ENCODE results near the gene GRAMD2A. TPM values are rescaled to one million over a fixed set of nuclear protein-coding genes. Genes with fewer than 3 reads are reported as not detected.

GRAMD2A gene
- total and polyA plus RNA-seq, 10 of the 15 experiments (the other 5 are each of a cell fraction or from before 2014, with no cell fraction given): 0.02 to 0.35 TPM; not detected in 8

GRCh38 chr15:72110355-72110754 is 87.2 kb downstream of the GRAMD2A start:
- POLR2A ChIA-PET: interaction anchor here (0.6 kb wide), 1 partner anchor 17 kb away, joined by 3 read pairs; no protein-coding TSS in a partner anchor
- DNase-seq (ENCODE audit: low read depth, low spot score) (no peak), FAIRE-seq (no peak), ATAC-seq (no peak)
- SMC1A ChIA-PET (ENCODE audit: uncharacterized antibody, unreplicated experiment): interaction anchor here (0.7 kb wide), 1 partner anchor 135 kb away, joined by 3 read pairs; no protein-coding TSS in a partner anchor
- Histone ChIP-seq H3K27ac (ENCODE audit: control insufficient read depth, insufficient read depth) (no peak overlapping the region), H3K9me3 (replicated peaks; ENCODE audit: control insufficient read depth, insufficient read depth, low read length) (no peaks in the 10 kb centered on the region), H3K4me2 (ENCODE audit: control insufficient read depth, insufficient read depth) (no peak overlapping the region), H3K36me3 (ENCODE audit: control insufficient read depth in 2 of 2, insufficient read depth in 2 of 2, low read length in 1 of 2) (no peaks in the 10 kb centered on the region), H3K4me3 (no peak overlapping the region), H3K79me2 (ENCODE audit: control insufficient read depth, insufficient read depth, low read length) (peaks cover 8% of the 10 kb centered on the region), H3K27me3 (replicated peaks in 1 of 2; ENCODE audit: control insufficient read depth in 2 of 2, insufficient read depth in 2 of 2, low read length in 1 of 2) (no peaks in the 10 kb centered on the region), H2AFZ (ENCODE audit: control insufficient read depth, low read depth, low read length) (no peak overlapping the region), H4K20me1 (ENCODE audit: control insufficient read depth, insufficient read depth) (no peaks in the 10 kb centered on the region), H3K9ac (ENCODE audit: control insufficient read depth, insufficient read depth, low read length) (no peak overlapping the region), H3K4me1 (ENCODE audit: control insufficient read depth, insufficient read depth, low read length) (no peaks in the 10 kb centered on the region)
- RAD21 ChIA-PET (ENCODE audit: unreplicated experiment): no interaction called here
- intact Hi-C loops (cut with micrococcal nuclease; ENCODE audit: unreplicated experiment) (no loop called here), in situ Hi-C loops (cut with MboI) (no loop called here)
- 94% methylated on average over 3 of the region's 3 CpGs for WGBS (ENCODE audit: insufficient coverage, insufficient replicate concordance, low lambda C conversion rate, missing lambda C conversion rate)
- no TSS peak for BruUV-seq (replicated peaks)
- TF ChIP-seq ZBTB4 (CRISPR knock-in tag; IDR thresholded peaks at IDR 0.05): no peak
- no peak for TF ChIP-seq SREBF1 (IDR thresholded peaks at IDR 0.05; ENCODE audit: low read length)
- TF ChIP-seq ZBED1 (IDR thresholded peaks at IDR 0.05; ENCODE audit: borderline replicate concordance): no peak
- no peak for TF ChIP-seq CHD1 (IDR thresholded peaks at IDR 0.05; ENCODE audit: low read depth, low read length)
- CTCF ChIA-PET: no interaction called here

Other genes with a start within 250 kb of the GRAMD2A start
- gene MYO9A, start 79.6 kb downstream of the GRAMD2A start, total RNA-seq (2014; rRNA removed): 17.8 and 20.2 TPM in 2 replicates
- gene MYO9A, start 79.6 kb downstream of the GRAMD2A start, total RNA-seq (2014; rRNA removed; fragmentation: Illumina TruSeq; extraction: Trizol): 25.3 and 28.3 TPM in 2 replicates
- gene MYO9A, start 79.6 kb downstream of the GRAMD2A start, total RNA-seq (2021): 18.7 and 23.3 TPM in 2 replicates
- gene MYO9A, start 79.6 kb downstream of the GRAMD2A start, polyA plus RNA-seq (2011; rRNA removed): 17.0 and 17.3 TPM in 2 replicates
- gene MYO9A, start 79.6 kb downstream of the GRAMD2A start, polyA plus RNA-seq (2014; fragmentation: Illumina TruSeq; extraction: Trizol): 11.7 and 13.7 TPM in 2 replicates
- 1 to 10 TPM; 3.3 to 5.9 TPM for gene MYO9A, start 79.6 kb downstream of the GRAMD2A start, polyA plus RNA-seq (2014; fragmentation: Nextera tagmentation; extraction: Ambion mirVana)
- 6.5 and 8.3 TPM in 2 replicates for gene MYO9A, start 79.6 kb downstream of the GRAMD2A start, polyA plus RNA-seq (2014; rRNA removed)
- 10 to 100 TPM; 10.6 to 12.7 TPM for gene MYO9A, start 79.6 kb downstream of the GRAMD2A start, polyA plus RNA-seq (2016; fragmentation: Nextera tagmentation; extraction: Ambion mirVana)
- 1.5 and 2.0 TPM in 2 replicates for gene SENP8, start 79.4 kb downstream of the GRAMD2A start, total RNA-seq (2014; rRNA removed)
- 1.3 TPM in 2 replicates for gene SENP8, start 79.4 kb downstream of the GRAMD2A start, total RNA-seq (2014; rRNA removed; fragmentation: Illumina TruSeq; extraction: Trizol)
- 1.8 and 2.4 TPM in 2 replicates for gene SENP8, start 79.4 kb downstream of the GRAMD2A start, total RNA-seq (2021)
- 5.2 and 5.6 TPM in 2 replicates for gene SENP8, start 79.4 kb downstream of the GRAMD2A start, polyA plus RNA-seq (2011; rRNA removed)
- gene SENP8, start 79.4 kb downstream of the GRAMD2A start, polyA plus RNA-seq (2014; fragmentation: Illumina TruSeq; extraction: Trizol): 2.1 and 2.2 TPM in 2 replicates
- 1 to 10 TPM; 2.2 to 4.0 TPM for gene SENP8, start 79.4 kb downstream of the GRAMD2A start, polyA plus RNA-seq (2014; fragmentation: Nextera tagmentation; extraction: Ambion mirVana)
- gene SENP8, start 79.4 kb downstream of the GRAMD2A start, polyA plus RNA-seq (2014; rRNA removed): 0.87 and 1.3 TPM in 2 replicates
- 1 to 10 TPM; 3.7 to 4.2 TPM for gene SENP8, start 79.4 kb downstream of the GRAMD2A start, polyA plus RNA-seq (2016; fragmentation: Nextera tagmentation; extraction: Ambion mirVana)
- gene PKM, start 33.4 kb upstream of the GRAMD2A start, total RNA-seq (2014; rRNA removed): 1,257 and 1,302 TPM in 2 replicates
- gene PKM, start 33.4 kb upstream of the GRAMD2A start, total RNA-seq (2014; rRNA removed; fragmentation: Illumina TruSeq; extraction: Trizol): 912 and 984 TPM in 2 replicates
- gene PKM, start 33.4 kb upstream of the GRAMD2A start, total RNA-seq (2021): 1,487 and 1,505 TPM in 2 replicates
- gene PKM, start 33.4 kb upstream of the GRAMD2A start, polyA plus RNA-seq (2011; rRNA removed): 2,011 and 2,640 TPM in 2 replicates
- 1,523 and 1,631 TPM in 2 replicates for gene PKM, start 33.4 kb upstream of the GRAMD2A start, polyA plus RNA-seq (2014; fragmentation: Illumina TruSeq; extraction: Trizol)
- gene PKM, start 33.4 kb upstream of the GRAMD2A start, polyA plus RNA-seq (2014; fragmentation: Nextera tagmentation; extraction: Ambion mirVana): 100 to 1,000 TPM; 491 to 500 TPM
- gene PKM, start 33.4 kb upstream of the GRAMD2A start, polyA plus RNA-seq (2014; rRNA removed): 1,361 and 1,456 TPM in 2 replicates
- 1,000 to 10,000 TPM; 1,696 to 1,742 TPM for gene PKM, start 33.4 kb upstream of the GRAMD2A start, polyA plus RNA-seq (2016; fragmentation: Nextera tagmentation; extraction: Ambion mirVana)
- 26.3 and 31.2 TPM in 2 replicates for gene PARP6, start 74.8 kb upstream of the GRAMD2A start, total RNA-seq (2014; rRNA removed)
- 21.5 and 25.0 TPM in 2 replicates for gene PARP6, start 74.8 kb upstream of the GRAMD2A start, total RNA-seq (2014; rRNA removed; fragmentation: Illumina TruSeq; extraction: Trizol)
- 38.3 and 40.0 TPM in 2 replicates for gene PARP6, start 74.8 kb upstream of the GRAMD2A start, total RNA-seq (2021)
- gene PARP6, start 74.8 kb upstream of the GRAMD2A start, polyA plus RNA-seq (2011; rRNA removed): 60.7 and 73.5 TPM in 2 replicates
- gene PARP6, start 74.8 kb upstream of the GRAMD2A start, polyA plus RNA-seq (2014; fragmentation: Illumina TruSeq; extraction: Trizol): 41.4 and 47.2 TPM in 2 replicates
- 10 to 100 TPM; 14.3 to 23.7 TPM for gene PARP6, start 74.8 kb upstream of the GRAMD2A start, polyA plus RNA-seq (2014; fragmentation: Nextera tagmentation; extraction: Ambion mirVana)
- gene PARP6, start 74.8 kb upstream of the GRAMD2A start, polyA plus RNA-seq (2014; rRNA removed): 43.9 and 51.8 TPM in 2 replicates
- 10 to 100 TPM; 15.5 to 27.6 TPM for gene PARP6, start 74.8 kb upstream of the GRAMD2A start, polyA plus RNA-seq (2016; fragmentation: Nextera tagmentation; extraction: Ambion mirVana)
- 0.23 and 0.44 TPM in 2 replicates for gene CELF6, start 122.4 kb upstream of the GRAMD2A start, total RNA-seq (2014; rRNA removed)
- gene CELF6, start 122.4 kb upstream of the GRAMD2A start, total RNA-seq (2014; rRNA removed; fragmentation: Illumina TruSeq; extraction: Trizol): 0.31 and 0.32 TPM in 2 replicates
- 0.24 TPM in 1 of 2 replicates, not detected in the other for gene CELF6, start 122.4 kb upstream of the GRAMD2A start, total RNA-seq (2021)
- 0.39 and 0.54 TPM in 2 replicates for gene CELF6, start 122.4 kb upstream of the GRAMD2A start, polyA plus RNA-seq (2011; rRNA removed)
- 0.25 and 0.46 TPM in 2 replicates for gene CELF6, start 122.4 kb upstream of the GRAMD2A start, polyA plus RNA-seq (2014; fragmentation: Illumina TruSeq; extraction: Trizol)
- gene CELF6, start 122.4 kb upstream of the GRAMD2A start, polyA plus RNA-seq (2014; fragmentation: Nextera tagmentation; extraction: Ambion mirVana): under 1 TPM; 0.18 to 0.20 TPM
- gene CELF6, start 122.4 kb upstream of the GRAMD2A start, polyA plus RNA-seq (2014; rRNA removed): 0.27 and 0.33 TPM in 2 replicates
- gene CELF6, start 122.4 kb upstream of the GRAMD2A start, polyA plus RNA-seq (2016; fragmentation: Nextera tagmentation; extraction: Ambion mirVana): under 1 TPM; 0.06 to 0.17 TPM
- 61.2 and 64.8 TPM in 2 replicates for gene HEXA, start 178.2 kb upstream of the GRAMD2A start, total RNA-seq (2014; rRNA removed)
- gene HEXA, start 178.2 kb upstream of the GRAMD2A start, total RNA-seq (2014; rRNA removed; fragmentation: Illumina TruSeq; extraction: Trizol): 56.1 and 59.5 TPM in 2 replicates
- gene HEXA, start 178.2 kb upstream of the GRAMD2A start, total RNA-seq (2021): 77.4 and 83.4 TPM in 2 replicates
- gene HEXA, start 178.2 kb upstream of the GRAMD2A start, polyA plus RNA-seq (2011; rRNA removed): 112 and 151 TPM in 2 replicates
- gene HEXA, start 178.2 kb upstream of the GRAMD2A start, polyA plus RNA-seq (2014; fragmentation: Illumina TruSeq; extraction: Trizol): 59.3 and 61.9 TPM in 2 replicates
- 10 to 100 TPM; 24.5 to 38.5 TPM for gene HEXA, start 178.2 kb upstream of the GRAMD2A start, polyA plus RNA-seq (2014; fragmentation: Nextera tagmentation; extraction: Ambion mirVana)
- 82.6 and 87.5 TPM in 2 replicates for gene HEXA, start 178.2 kb upstream of the GRAMD2A start, polyA plus RNA-seq (2014; rRNA removed)
- gene HEXA, start 178.2 kb upstream of the GRAMD2A start, polyA plus RNA-seq (2016; fragmentation: Nextera tagmentation; extraction: Ambion mirVana): 100 to 1,000 TPM in 1 of 2 experiments, 10 to 100 TPM in 1; 97.2 to 102 TPM
- gene TMEM202, start 200.5 kb upstream of the GRAMD2A start, total RNA-seq (2014; rRNA removed): not detected in 2 replicates
- gene TMEM202, start 200.5 kb upstream of the GRAMD2A start, total RNA-seq (2014; rRNA removed; fragmentation: Illumina TruSeq; extraction: Trizol): not detected in 2 replicates
- gene TMEM202, start 200.5 kb upstream of the GRAMD2A start, total RNA-seq (2021): not detected in 2 replicates
- gene TMEM202, start 200.5 kb upstream of the GRAMD2A start, polyA plus RNA-seq (2011; rRNA removed): not detected in 2 replicates
- gene TMEM202, start 200.5 kb upstream of the GRAMD2A start, polyA plus RNA-seq (2014; fragmentation: Illumina TruSeq; extraction: Trizol): not detected in 2 replicates
- not detected for gene TMEM202, start 200.5 kb upstream of the GRAMD2A start, polyA plus RNA-seq (2014; fragmentation: Nextera tagmentation; extraction: Ambion mirVana)
- gene TMEM202, start 200.5 kb upstream of the GRAMD2A start, polyA plus RNA-seq (2014; rRNA removed): not detected in 2 replicates
- gene TMEM202, start 200.5 kb upstream of the GRAMD2A start, polyA plus RNA-seq (2016; fragmentation: Nextera tagmentation; extraction: Ambion mirVana): not detected